Measurements from ENCODE around the gene CREB3L2.

DNA sequence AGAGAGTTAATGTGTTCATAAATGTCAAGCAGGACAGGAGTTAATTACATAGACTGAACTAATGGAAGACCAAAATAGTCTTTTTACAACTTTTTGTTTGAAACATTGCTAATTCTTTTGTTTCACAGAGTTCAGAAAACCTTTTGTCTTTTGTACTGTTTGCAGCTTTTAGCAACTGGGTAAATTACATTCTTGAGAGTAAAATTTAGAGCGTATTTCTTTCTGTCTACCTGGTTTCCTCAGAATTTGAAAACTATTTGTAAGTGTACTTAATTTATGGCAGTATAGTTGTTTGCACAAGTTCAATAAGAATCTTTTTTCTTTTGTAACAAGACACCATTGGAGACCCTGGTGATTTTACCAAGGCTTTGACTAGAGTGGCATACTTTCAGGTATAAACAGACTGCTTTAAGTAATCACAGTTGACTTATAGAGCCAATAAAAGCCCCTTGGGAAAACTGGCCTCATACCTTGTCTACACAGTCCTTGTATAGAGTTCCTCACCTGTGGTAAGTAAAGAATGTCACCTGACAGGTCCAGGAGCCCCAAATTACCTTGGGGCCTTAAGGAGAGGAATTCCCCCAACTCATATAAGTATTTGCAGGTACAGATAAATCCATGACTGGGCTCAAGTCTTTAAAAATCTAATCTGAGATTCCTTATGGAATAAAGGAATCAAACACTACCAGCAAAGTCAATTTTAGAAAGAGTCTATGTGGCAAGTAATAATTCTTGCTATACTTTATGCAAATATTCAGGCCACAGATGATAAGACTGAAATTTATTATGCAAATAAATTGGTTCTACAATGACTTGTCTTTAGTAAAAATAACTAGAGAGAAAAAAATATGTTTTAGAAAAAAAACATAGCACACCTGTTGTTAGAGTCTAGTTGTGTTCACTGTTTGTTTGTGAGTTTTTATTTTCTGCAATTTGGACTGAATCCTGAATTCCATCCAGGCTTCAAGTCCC lies 23.6 kb upstream of the CREB3L2 start:
- TF ChIP-seq, protein P1, sequence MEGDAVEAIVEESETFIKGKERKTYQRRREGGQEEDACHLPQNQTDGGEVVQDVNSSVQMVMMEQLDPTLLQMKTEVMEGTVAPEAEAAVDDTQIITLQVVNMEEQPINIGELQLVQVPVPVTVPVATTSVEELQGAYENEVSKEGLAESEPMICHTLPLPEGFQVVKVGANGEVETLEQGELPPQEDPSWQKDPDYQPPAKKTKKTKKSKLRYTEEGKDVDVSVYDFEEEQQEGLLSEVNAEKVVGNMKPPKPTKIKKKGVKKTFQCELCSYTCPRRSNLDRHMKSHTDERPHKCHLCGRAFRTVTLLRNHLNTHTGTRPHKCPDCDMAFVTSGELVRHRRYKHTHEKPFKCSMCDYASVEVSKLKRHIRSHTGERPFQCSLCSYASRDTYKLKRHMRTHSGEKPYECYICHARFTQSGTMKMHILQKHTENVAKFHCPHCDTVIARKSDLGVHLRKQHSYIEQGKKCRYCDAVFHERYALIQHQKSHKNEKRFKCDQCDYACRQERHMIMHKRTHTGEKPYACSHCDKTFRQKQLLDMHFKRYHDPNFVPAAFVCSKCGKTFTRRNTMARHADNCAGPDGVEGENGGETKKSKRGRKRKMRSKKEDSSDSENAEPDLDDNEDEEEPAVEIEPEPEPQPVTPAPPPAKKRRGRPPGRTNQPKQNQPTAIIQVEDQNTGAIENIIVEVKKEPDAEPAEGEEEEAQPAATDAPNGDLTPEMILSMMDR (conservative IDR thresholded peaks at IDR 0.05): no peak
- no peak for TF ChIP-seq EZH2 (IDR thresholded peaks at IDR 0.05; ENCODE audit: low read depth)

Data from PC-9 (cell line).